GM23248 (cell line): Measurements from ENCODE around the gene GRB10.

Source experiments
- EZH2 ChIP-seq: fragments of 200-600 bp; sonication (generic); IDR thresholded peaks from 2 replicates; pipeline ENCODE4 v1.6.1; 2018; ENCODE audit warnings: antibody characterized with exemption, mild to moderate bottlenecking; ENCODE audit not compliant: insufficient read depth, poor library complexity, severe bottlenecking
- EZH2phosphoT487 ChIP-seq: fragments of 200-600 bp; sonication (generic); IDR thresholded peaks from 2 replicates; pipeline ENCODE4 v1.6.1; 2018; ENCODE audit warnings: antibody characterized with exemption, moderate library complexity, mild to moderate bottlenecking, low read depth; ENCODE audit not compliant: insufficient read depth

- TF ChIP-seq EZH2phosphoT487 (no peak), EZH2 (no peak)
Measured at GRCh38 chr7:50589364-50589763, 193.3 kb downstream of the GRB10 start.
